B cell (primary cell): ENCODE measurements around the gene HINT3. TPM values are rescaled to one million over a fixed set of nuclear protein-coding genes. Genes with fewer than 3 reads are reported as not detected.
A peak's percentile ranks its signal among the peaks of the same experiment; 100 is the strongest.

Source experiments
- ATAC-seq: fragments of 200-7000 bp; cut with Tn5 transposase; one replicate; pipeline ENCODE4 v1.10.0; 2021; ENCODE audit warnings: low read depth, mild to moderate bottlenecking, moderate number of reproducible peaks, moderate library complexity
- CTCF ChIA-PET: fragments of 350-600 bp; sonication (Branson Sonifier 250); formaldehyde crosslinking; loops from one replicate; lab custom pipeline; 2021; ENCODE audit warnings: antibody characterized with exemption, inconsistent platforms; lab: Charles Lee
- POLR2A ChIA-PET: fragments of 350-600 bp; sonication (Branson Sonifier 250); formaldehyde crosslinking; loops from one replicate; lab custom pipeline; 2021; ENCODE audit warnings: antibody characterized with exemption; lab: Charles Lee
- DNase-seq: peaks from one replicate; pipeline ENCODE4 v3.0.0; 2013
- H2AFZ ChIP-seq: 2 replicates; pipeline ENCODE4 v1.6.1; 2012; ENCODE audit warnings: mild to moderate bottlenecking, low read depth, low read length; ENCODE audit not compliant: insufficient read depth, poor library complexity, severe bottlenecking
- H3K27ac ChIP-seq, 2 donors: 1 replicate in 1 of 2; 2 replicates in 1 of 2; pipeline ENCODE4 v1.5.1; 2012 to 2013; ENCODE audit warnings: low read length in 2 of 2, mild to moderate bottlenecking in 2 of 2, moderate library complexity in 1 of 2
- H3K27me3 ChIP-seq, 4 experiments: fragments of 200-600 bp in 1 of 4; sonication (generic) in 1 of 4; replicated peaks in 1 of 4; 1 replicate in 2 of 4; 2 replicates in 2 of 4; pipeline versions ENCODE4 v1.6.1 to v1.7.0; 2013 to 2016; ENCODE audit warnings: low read length in 3 of 4, mild to moderate bottlenecking in 2 of 4, mixed read lengths in 1 of 4, moderate library complexity in 1 of 4; ENCODE audit not compliant: insufficient read depth in 4 of 4, control insufficient read depth in 3 of 4; ENCODE audit errors: control extremely low read depth in 1 of 4
- H3K36me3 ChIP-seq, 2 experiments: replicated peaks in 1 of 2; 1 replicate in 1 of 2; 2 replicates in 1 of 2; pipeline versions ENCODE4 v1.6.1 to v1.7.1; 2013; ENCODE audit warnings: low read length in 1 of 2; ENCODE audit not compliant: insufficient read depth in 2 of 2, control insufficient read depth in 1 of 2; ENCODE audit errors: control extremely low read depth in 1 of 2, extremely low read depth in 1 of 2
- H3K4me1 ChIP-seq, 2 donors: fragments of 200-600 bp in 1 of 2; sonication (generic) in 1 of 2; 1 replicate in 1 of 2; 2 replicates in 1 of 2; pipeline versions ENCODE4 v1.5.1 to v1.6.1; 2013 to 2017; ENCODE audit warnings: low read length in 2 of 2; ENCODE audit not compliant: control insufficient read depth in 2 of 2, insufficient read depth in 2 of 2
- H3K4me2 ChIP-seq: replicated peaks from 2 replicates; pipeline ENCODE3; 2012; ENCODE audit warnings: mild to moderate bottlenecking, low read depth, low read length; ENCODE audit not compliant: poor library complexity, severe bottlenecking
- H3K4me3 ChIP-seq, 5 experiments: fragments of 200-600 bp in 1 of 5; sonication (generic) in 1 of 5; 1 replicate in 3 of 5; 2 replicates in 2 of 5; pipeline versions ENCODE4 v1.5.1 to v1.7.0; 2011 to 2016; ENCODE audit warnings: low read length in 4 of 5, mild to moderate bottlenecking in 4 of 5, low read depth in 2 of 5, control low read depth in 1 of 5, moderate library complexity in 1 of 5; ENCODE audit not compliant: insufficient read depth in 1 of 5; ENCODE audit errors: control extremely low read depth in 1 of 5, extremely low read depth in 1 of 5
- H3K79me2 ChIP-seq: fragments of 200-600 bp; sonication (generic); one replicate; pipeline ENCODE4 v1.6.0; 2016; ENCODE audit warnings: low read length; ENCODE audit not compliant: control insufficient read depth, insufficient read depth
- H3K9ac ChIP-seq: fragments of 200-600 bp; sonication (generic); 2 replicates; pipeline ENCODE4 v1.6.1; 2017; ENCODE audit warnings: mild to moderate bottlenecking, low read length, moderate library complexity
- H3K9me3 ChIP-seq, 3 donors: one replicate each; pipeline versions ENCODE4 v1.6.1 to v1.7.1; 2013; ENCODE audit warnings: low read length in 2 of 3; ENCODE audit not compliant: control insufficient read depth in 2 of 3, insufficient read depth in 1 of 3; ENCODE audit errors: control extremely low read depth in 1 of 3
- H4K20me1 ChIP-seq: 2 replicates; pipeline ENCODE4 v1.6.0; 2012; ENCODE audit warnings: mild to moderate bottlenecking, low read length; ENCODE audit not compliant: insufficient read depth, control insufficient read depth, poor library complexity, severe bottlenecking
- H3K27ac Mint-ChIP-seq: one replicate; pipeline ENCODE4 v1.8.0; 2021; ENCODE audit warnings: mixed read lengths
- H3K27me3 Mint-ChIP-seq: one replicate; pipeline ENCODE4 v1.8.0; 2021; ENCODE audit warnings: mixed read lengths
- H3K4me1 Mint-ChIP-seq: one replicate; pipeline ENCODE4 v1.8.0; 2021; ENCODE audit warnings: mixed read lengths
- H3K4me3 Mint-ChIP-seq: one replicate; pipeline ENCODE4 v1.8.0; 2021; ENCODE audit warnings: mixed read lengths
- H3K9me3 Mint-ChIP-seq: one replicate; pipeline ENCODE4 v1.8.0; 2022; ENCODE audit warnings: mixed read lengths; ENCODE audit not compliant: insufficient read depth
- EZH2 ChIP-seq: IDR thresholded peaks from 2 replicates; pipeline ENCODE4 v1.6.1; 2012; ENCODE audit warnings: borderline replicate concordance, low read depth, mild to moderate bottlenecking, moderate library complexity, low read length; ENCODE audit not compliant: insufficient read depth, poor library complexity, severe bottlenecking
- WGBS: methylation state at CpG from one replicate; pipeline ENCODE4 v1.1.5; 2013; ENCODE audit warnings: missing lambda C conversion rate; ENCODE audit not compliant: insufficient coverage; 5-methylcytosine and 5-hydroxymethylcytosine counted together
- intact Hi-C: fragments of 100-400 bp; cut with micrococcal nuclease; formaldehyde crosslinking; loops from one replicate; pipeline ENCODE4 v1.10.0; 2022
- polyA plus RNA-seq: library from polyadenylated mRNA; depleted of rRNA; stranded (reverse); fragments of >200 nt; gene quantifications from 2 replicates; pipeline ENCODE4 v1.2.3, GENCODE V29; 2012
- total RNA-seq, 2 donors: library from RNA; stranded (reverse); fragments of 120-200 nt in 1 of 2; gene quantifications; 1 replicate in 1 of 2; 2 replicates in 1 of 2; pipeline versions ENCODE4 v1.2.3 to v1.2.4, GENCODE V29; 2013 to 2022
- TF ChIP-seq, protein P1 (sequence below): fragments of 200-600 bp; IDR thresholded peaks from one replicate; pipeline ENCODE4 v1.8.0; 2022; ENCODE audit warnings: antibody characterized with exemption, mild to moderate bottlenecking

HINT3 gene
- total and polyA plus RNA-seq, 2 donors (not counting 1 experiment from before 2014, with no cell fraction given): 5.5 to 12.4 TPM

DNA sequence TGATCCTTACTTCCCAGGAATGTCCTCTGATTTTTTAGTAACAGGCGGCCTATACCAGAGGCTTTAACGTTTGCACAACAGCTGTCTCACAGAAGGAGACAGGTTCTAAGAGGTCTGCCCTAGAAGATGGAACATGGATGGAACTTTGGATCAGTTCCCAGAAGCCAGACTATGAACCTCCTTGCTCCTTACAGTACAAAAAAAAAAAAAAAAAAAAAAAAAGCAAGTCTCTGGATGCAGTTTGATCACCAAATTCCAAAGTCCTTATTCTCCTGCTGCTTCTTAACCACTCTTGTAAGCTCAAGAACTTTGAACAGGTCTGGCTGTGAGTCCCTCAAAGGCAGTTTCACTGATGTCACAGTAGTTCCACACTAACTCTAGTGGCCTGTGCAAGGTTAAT, 27.7 kb downstream of the HINT3 start:
- Histone ChIP-seq H3K4me2 (no peak overlapping the region), H3K27ac (no peak overlapping the region), H3K9ac (no peak overlapping the region), H3K79me2 (peaks cover 5% of the 10 kb centered on the region), H3K36me3 (peaks cover 0 to 3% of the 10 kb centered on the region in 2 experiments), H4K20me1 (no peaks in the 10 kb centered on the region), H3K27me3 (no peaks in the 10 kb centered on the region), H3K4me1 (peaks cover 10 to 12% of the 10 kb centered on the region in 2 donors), H3K4me3 (no peak overlapping the region), H2AFZ (no peak overlapping the region), H3K9me3 (no peaks in the 10 kb centered on the region)
- Mint-ChIP-seq H3K27me3 (no peaks in the 10 kb centered on the region), H3K4me1 (peaks cover 1% of the 10 kb centered on the region), H3K4me3 (no peak overlapping the region), H3K9me3 (no peaks in the 10 kb centered on the region), H3K27ac (no peak overlapping the region)
- DNase-seq (no peak), ATAC-seq (no peak)
- POLR2A ChIA-PET: interaction anchor here (0.6 kb wide), 1 partner anchor 203 kb away, joined by 3 read pairs; no protein-coding TSS in a partner anchor
- WGBS: 93% methylated on average over 2 of the region's 2 CpGs
- intact Hi-C loops: no loop called here
- no peak for TF ChIP-seq EZH2
- TF ChIP-seq, protein P1, sequence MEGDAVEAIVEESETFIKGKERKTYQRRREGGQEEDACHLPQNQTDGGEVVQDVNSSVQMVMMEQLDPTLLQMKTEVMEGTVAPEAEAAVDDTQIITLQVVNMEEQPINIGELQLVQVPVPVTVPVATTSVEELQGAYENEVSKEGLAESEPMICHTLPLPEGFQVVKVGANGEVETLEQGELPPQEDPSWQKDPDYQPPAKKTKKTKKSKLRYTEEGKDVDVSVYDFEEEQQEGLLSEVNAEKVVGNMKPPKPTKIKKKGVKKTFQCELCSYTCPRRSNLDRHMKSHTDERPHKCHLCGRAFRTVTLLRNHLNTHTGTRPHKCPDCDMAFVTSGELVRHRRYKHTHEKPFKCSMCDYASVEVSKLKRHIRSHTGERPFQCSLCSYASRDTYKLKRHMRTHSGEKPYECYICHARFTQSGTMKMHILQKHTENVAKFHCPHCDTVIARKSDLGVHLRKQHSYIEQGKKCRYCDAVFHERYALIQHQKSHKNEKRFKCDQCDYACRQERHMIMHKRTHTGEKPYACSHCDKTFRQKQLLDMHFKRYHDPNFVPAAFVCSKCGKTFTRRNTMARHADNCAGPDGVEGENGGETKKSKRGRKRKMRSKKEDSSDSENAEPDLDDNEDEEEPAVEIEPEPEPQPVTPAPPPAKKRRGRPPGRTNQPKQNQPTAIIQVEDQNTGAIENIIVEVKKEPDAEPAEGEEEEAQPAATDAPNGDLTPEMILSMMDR: no peak
- CTCF ChIA-PET: interaction anchor here (1.2 to 1.3 kb wide), 3 partner anchors 10 to 27 kb away, joined by 3 to 5 read pairs (median 3); no protein-coding TSS in a partner anchor

DNA sequence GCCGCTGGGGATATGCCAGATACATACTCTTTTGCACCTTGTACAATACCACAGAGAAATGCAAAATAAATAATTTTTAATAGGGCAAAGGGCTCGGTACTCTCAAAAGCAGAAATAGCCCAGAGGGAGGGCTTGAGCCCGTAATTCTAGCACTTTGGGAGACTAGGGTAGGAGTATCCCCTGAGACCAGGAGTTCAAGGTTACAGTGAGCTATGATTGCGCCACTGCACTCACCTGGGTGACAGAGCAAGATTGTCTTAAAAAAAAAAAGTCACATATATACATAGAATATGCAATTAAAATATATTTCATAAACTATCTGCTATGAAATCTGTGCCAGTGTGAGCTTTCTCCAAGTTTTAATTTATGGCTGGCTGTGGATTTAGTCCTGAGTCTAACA, 29.0 kb downstream of the HINT3 start:
- no peaks in the 10 kb centered on the region for H3K9me3 Mint-ChIP-seq
- no peak for TF ChIP-seq EZH2
- TF ChIP-seq, protein P1: no peak
- DNase-seq (no peak), ATAC-seq (no peak)
- H3K9ac ChIP-seq: peak overlapping the region; percentile 98
- no peaks in the 10 kb centered on the region for H3K27me3 Mint-ChIP-seq
- H3K4me1 Mint-ChIP-seq: peaks cover 5% of the 10 kb centered on the region
- intact Hi-C loops: loop anchor here (5.0 kb wide), 1 partner anchor 673 kb away; no protein-coding TSS in a partner anchor
- peaks cover 10 to 12% of the 10 kb centered on the region in 2 donors for H3K4me1 ChIP-seq
- no peaks in the 10 kb centered on the region for H4K20me1 ChIP-seq
- H3K27me3 ChIP-seq: no peaks in the 10 kb centered on the region
- no peaks in the 10 kb centered on the region for H3K9me3 ChIP-seq
- H3K27ac ChIP-seq: peak overlapping the region in 1 of 2 donors; percentile 86
- H3K4me3 Mint-ChIP-seq: peak overlapping the region; percentile 35
- CTCF ChIA-PET: interaction anchor here (1.2 to 2.2 kb wide), 8 partner anchors 9 to 671 kb away, joined by 5 to 20 read pairs (median 7); partner anchors contain the start of gene NCOA7
- H3K27ac Mint-ChIP-seq: no peak overlapping the region
- no peaks in the 10 kb centered on the region for H3K36me3 ChIP-seq
- H2AFZ ChIP-seq: peak overlapping the region; percentile 99
- H3K4me3 ChIP-seq: peak overlapping the region in 1 of 5 experiments; percentile 94
- WGBS: 28% methylated on average over 2 of the region's 4 CpGs
- peak overlapping the region; percentile 77 for H3K4me2 ChIP-seq
- H3K79me2 ChIP-seq: peaks cover 5% of the 10 kb centered on the region
- POLR2A ChIA-PET: interaction anchor here (2.0 to 2.4 kb wide), 2 partner anchors 29 to 195 kb away, joined by 6 to 12 read pairs; partner anchors contain the start of genes HINT3 and NCOA7
